ENCODE measurements around the gene CCM2L. TPM values are rescaled to one million over a fixed set of nuclear protein-coding genes. Genes with fewer than 3 reads are reported as not detected.

The CCM2L gene
- total RNA-seq, 1 donor from 2014 or later, result not detected

DNA sequence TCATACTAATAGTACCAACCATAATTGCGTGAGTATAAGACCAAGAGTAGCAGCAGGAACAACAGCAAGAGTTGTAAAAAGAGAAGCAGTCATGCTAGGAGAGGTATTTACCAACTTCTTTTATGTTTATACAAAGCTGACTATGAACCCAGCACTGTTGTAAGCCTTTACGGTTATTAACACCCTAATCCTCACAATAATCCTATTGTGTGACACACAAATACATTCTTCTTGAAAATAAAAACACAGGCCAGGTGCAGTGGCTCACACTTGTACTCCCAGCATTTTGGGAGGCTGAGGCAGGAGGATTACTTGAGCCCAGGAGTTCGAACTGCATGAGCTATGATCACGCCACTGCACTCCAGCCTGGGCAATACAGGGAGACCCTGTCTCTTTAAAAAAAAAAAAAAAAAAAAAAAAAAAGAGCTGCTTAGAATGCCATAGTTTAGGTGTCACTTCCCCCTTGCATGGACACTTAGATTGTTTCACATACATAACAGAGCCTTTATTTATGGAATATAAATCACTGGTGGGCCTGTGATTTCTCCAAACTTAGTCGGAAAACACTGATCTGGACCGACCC, 62.0 kb downstream of the CCM2L start:
- no peak for DNase-seq (ENCODE audit: low read depth)
- TF ChIP-seq, protein P1, sequence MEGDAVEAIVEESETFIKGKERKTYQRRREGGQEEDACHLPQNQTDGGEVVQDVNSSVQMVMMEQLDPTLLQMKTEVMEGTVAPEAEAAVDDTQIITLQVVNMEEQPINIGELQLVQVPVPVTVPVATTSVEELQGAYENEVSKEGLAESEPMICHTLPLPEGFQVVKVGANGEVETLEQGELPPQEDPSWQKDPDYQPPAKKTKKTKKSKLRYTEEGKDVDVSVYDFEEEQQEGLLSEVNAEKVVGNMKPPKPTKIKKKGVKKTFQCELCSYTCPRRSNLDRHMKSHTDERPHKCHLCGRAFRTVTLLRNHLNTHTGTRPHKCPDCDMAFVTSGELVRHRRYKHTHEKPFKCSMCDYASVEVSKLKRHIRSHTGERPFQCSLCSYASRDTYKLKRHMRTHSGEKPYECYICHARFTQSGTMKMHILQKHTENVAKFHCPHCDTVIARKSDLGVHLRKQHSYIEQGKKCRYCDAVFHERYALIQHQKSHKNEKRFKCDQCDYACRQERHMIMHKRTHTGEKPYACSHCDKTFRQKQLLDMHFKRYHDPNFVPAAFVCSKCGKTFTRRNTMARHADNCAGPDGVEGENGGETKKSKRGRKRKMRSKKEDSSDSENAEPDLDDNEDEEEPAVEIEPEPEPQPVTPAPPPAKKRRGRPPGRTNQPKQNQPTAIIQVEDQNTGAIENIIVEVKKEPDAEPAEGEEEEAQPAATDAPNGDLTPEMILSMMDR (conservative IDR thresholded peaks at IDR 0.05; ENCODE audit: low read depth, low read length), result no peak
- no peak overlapping the region for H3K4me3 ChIP-seq (ENCODE audit: low read depth, low read length)

DNA sequence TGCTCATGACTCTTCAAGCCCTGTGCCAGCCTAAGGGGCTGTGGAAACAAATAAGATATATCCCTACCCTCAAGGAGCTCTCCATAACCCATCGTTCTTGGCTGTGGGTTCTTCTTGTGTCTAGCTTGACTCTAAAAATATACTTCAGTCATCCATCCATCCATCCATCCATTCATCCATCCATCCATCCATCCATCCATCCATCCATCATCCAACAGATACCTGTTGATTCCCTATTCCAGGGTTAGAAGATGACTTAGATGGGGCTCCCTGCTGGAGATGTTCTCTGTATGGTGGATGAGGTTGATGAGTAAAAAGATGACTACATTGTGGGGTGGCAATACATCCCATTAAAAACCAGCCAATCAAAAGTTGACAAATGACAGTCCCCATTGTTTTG, 65.3 kb downstream of the CCM2L start:
- H3K4me3 ChIP-seq (ENCODE audit: low read depth, low read length), result no peak overlapping the region
- TF ChIP-seq, protein P1 (conservative IDR thresholded peaks at IDR 0.05; ENCODE audit: low read depth, low read length), result no peak
- no peak for DNase-seq (ENCODE audit: low read depth)

DNA sequence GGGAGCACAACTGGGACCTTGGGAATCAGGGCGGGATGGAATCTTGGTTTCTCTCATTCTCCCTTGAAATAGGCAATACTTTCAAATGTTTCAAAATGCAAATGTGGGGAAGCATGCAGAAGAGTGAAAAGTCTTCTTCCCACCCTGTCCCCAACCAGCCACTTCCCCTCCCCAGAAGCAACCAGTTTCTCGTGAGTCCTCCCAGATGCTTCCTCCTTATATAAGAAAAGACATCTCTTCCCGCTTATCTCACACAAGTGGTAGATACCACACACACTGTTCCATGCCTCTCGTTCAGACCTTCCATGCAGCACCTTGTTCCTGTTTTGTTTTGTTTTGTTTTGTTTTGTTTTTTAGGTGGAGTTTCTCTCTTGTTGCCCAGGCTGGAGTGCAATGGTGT, 67.0 kb downstream of the CCM2L start:
- TF ChIP-seq, protein P1 (conservative IDR thresholded peaks at IDR 0.05; ENCODE audit: low read depth, low read length), result no peak
- H3K4me3 ChIP-seq (ENCODE audit: low read depth, low read length), result no peak overlapping the region
- DNase-seq (ENCODE audit: low read depth), result no peak

DNA sequence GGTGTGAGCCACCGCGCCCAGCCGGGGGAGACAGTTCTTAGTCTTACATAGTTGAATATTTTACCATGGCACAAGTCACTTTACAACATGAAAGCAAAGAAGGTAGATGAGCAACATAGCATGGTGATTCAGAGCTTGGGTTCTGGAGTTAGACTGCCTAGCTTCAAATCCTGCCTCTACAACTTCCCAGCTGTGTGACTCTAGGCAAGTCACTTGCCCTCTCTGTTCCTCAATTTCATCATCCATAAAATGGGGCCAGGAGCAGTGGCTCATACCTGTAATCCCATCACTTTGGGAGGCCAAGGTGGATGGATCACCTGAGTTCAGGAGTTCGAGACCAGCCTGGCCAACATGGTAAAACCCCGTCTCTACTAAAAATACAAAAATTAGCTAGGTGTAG, 68.1 kb downstream of the CCM2L start:
- TF ChIP-seq, protein P1 (conservative IDR thresholded peaks at IDR 0.05; ENCODE audit: low read depth, low read length), result no peak
- no peak for DNase-seq (ENCODE audit: low read depth)
- no peak overlapping the region for H3K4me3 ChIP-seq (ENCODE audit: low read depth, low read length)

DNA sequence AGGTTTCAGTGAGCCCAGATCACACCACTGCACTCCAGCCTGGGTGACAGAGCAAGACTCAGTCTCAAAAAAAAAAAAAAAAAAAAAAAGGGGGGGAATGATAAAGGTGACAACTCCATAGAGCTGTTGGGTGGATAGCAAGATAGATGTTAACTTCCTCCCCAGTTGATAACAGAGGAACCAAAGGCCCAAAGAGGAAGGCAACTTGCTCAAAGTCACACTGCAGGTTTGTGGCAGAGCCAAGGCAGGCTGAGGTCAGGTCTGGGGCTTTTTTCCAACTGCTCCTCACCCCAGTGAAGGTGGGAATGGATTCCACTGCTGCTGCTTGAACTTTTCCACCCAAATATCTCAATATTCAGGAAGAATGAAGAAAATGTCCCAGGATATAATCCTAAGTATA, 68.6 kb downstream of the CCM2L start:
- TF ChIP-seq, protein P1 (conservative IDR thresholded peaks at IDR 0.05; ENCODE audit: low read depth, low read length), result no peak
- no peak overlapping the region for H3K4me3 ChIP-seq (ENCODE audit: low read depth, low read length)
- DNase-seq (ENCODE audit: low read depth), result no peak

DNA sequence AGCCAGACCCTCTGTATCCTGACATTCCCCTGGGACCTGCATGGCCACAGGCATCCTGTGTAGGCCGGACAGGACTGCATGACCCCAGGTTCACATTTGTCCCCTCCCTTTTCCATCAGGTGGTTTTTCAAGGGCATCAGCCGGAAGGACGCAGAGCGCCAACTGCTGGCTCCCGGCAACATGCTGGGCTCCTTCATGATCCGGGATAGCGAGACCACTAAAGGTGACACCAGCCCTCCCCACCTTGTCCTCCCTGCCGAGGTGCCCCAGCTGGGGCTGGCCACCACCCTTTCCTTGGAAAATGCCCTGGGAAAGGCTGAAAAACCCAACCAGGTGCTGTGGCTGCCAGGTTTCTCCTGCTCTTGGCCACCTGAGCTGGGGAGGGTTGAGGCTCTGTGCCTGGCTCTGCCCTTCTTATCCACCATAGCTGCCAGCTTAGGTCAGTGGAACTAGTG, 69.4 kb downstream of the CCM2L start:
- TF ChIP-seq, protein P1 (conservative IDR thresholded peaks at IDR 0.05; ENCODE audit: low read depth, low read length), result no peak
- DNase-seq (ENCODE audit: low read depth), result no peak
- H3K4me3 ChIP-seq (ENCODE audit: low read depth, low read length), result no peak overlapping the region

DNA sequence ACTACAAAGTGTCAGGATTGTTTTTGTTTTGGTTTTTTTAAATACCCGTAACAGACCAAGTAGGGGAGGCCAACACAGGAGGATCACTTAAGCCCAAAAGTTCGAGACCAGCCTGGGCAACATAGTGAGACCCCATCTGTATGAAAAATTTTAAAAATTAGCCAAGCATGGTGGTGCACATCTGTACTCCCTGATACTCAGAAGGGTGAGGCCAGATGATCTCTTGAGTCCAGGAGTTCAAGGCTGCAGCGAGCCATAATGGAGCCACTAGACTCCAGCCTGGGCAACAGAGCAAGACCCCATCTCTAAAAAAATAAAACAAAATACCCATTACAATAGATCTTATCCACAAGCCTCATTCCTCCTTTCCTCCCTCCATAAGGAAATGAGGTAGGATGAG, 70.5 kb downstream of the CCM2L start:
- TF ChIP-seq, protein P1 (conservative IDR thresholded peaks at IDR 0.05; ENCODE audit: low read depth, low read length), result no peak
- no peak for DNase-seq (ENCODE audit: low read depth)
- no peak overlapping the region for H3K4me3 ChIP-seq (ENCODE audit: low read depth, low read length)
